Kidney epithelial cell (primary cell): ENCODE data around the gene APBB3. TPM values are rescaled to one million over a fixed set of nuclear protein-coding genes. Genes with fewer than 3 reads are reported as not detected.

ENCODE experiments used
- DNase-seq: peaks from one replicate; pipeline ENCODE4 v3.0.0-alpha.2; 2010; ENCODE audit warnings: low read depth
- H3K27me3 ChIP-seq: 2 replicates; pipeline ENCODE4 v1.6.0; 2011; ENCODE audit warnings: low read length; ENCODE audit not compliant: control insufficient read depth, insufficient read depth
- H3K36me3 ChIP-seq: 2 replicates; pipeline ENCODE4 v1.5.1; 2011; ENCODE audit warnings: low read length; ENCODE audit not compliant: control insufficient read depth, insufficient read depth
- H3K4me3 ChIP-seq: 2 replicates; pipeline ENCODE4 v1.5.1; 2011; ENCODE audit warnings: low read depth, mild to moderate bottlenecking, control low read depth, low read length
- total RNA-seq: library from RNA; depleted of rRNA; stranded (reverse); fragments of >200 nt; gene quantifications from 2 replicates; pipeline ENCODE4 v1.2.3, GENCODE V29; 2015
- TF ChIP-seq, protein P1 (sequence below): IDR thresholded peaks from 2 replicates; pipeline ENCODE4 v1.5.1; 2011; ENCODE audit warnings: mild to moderate bottlenecking, moderate library complexity, low read length, control low read depth, inconsistent platforms; ENCODE audit not compliant: insufficient read depth, poor library complexity, severe bottlenecking

Gene APBB3
- total RNA-seq, 1 donor from 2014 or later = 13.3 TPM

- no peak for DNase-seq
- no peak overlapping the region for H3K4me3 ChIP-seq
- TF ChIP-seq, protein P1, sequence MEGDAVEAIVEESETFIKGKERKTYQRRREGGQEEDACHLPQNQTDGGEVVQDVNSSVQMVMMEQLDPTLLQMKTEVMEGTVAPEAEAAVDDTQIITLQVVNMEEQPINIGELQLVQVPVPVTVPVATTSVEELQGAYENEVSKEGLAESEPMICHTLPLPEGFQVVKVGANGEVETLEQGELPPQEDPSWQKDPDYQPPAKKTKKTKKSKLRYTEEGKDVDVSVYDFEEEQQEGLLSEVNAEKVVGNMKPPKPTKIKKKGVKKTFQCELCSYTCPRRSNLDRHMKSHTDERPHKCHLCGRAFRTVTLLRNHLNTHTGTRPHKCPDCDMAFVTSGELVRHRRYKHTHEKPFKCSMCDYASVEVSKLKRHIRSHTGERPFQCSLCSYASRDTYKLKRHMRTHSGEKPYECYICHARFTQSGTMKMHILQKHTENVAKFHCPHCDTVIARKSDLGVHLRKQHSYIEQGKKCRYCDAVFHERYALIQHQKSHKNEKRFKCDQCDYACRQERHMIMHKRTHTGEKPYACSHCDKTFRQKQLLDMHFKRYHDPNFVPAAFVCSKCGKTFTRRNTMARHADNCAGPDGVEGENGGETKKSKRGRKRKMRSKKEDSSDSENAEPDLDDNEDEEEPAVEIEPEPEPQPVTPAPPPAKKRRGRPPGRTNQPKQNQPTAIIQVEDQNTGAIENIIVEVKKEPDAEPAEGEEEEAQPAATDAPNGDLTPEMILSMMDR = no peak
- H3K36me3 ChIP-seq = peaks cover 7% of the 10 kb centered on the region
- no peaks in the 10 kb centered on the region for H3K27me3 ChIP-seq
Measured at GRCh38 chr5:140568443-140569063, 4.2 kb upstream of the APBB3 start.

DNA sequence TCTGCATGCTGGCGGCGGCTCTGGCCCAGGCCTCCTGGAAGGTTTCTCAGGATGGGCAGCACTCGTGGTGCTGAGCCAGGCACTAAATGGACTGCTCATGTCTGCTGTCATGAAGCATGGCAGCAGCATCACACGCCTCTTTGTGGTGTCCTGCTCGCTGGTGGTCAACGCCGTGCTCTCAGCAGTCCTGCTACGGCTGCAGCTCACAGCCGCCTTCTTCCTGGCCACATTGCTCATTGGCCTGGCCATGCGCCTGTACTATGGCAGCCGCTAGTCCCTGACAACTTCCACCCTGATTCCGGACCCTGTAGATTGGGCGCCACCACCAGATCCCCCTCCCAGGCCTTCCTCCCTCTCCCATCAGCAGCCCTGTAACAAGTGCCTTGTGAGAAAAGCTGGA is 3.5 kb upstream of the APBB3 start:
- H3K4me3 ChIP-seq = no peak overlapping the region
- no peaks in the 10 kb centered on the region for H3K27me3 ChIP-seq
- peaks cover 7% of the 10 kb centered on the region for H3K36me3 ChIP-seq
- TF ChIP-seq, protein P1 = no peak
- no peak for DNase-seq

GRCh38 chr5:140567136-140567818 is 2.9 kb upstream of the APBB3 start:
- Histone ChIP-seq H3K4me3 (no peak overlapping the region), H3K27me3 (no peaks in the 10 kb centered on the region), H3K36me3 (peaks cover 7% of the 10 kb centered on the region)
- TF ChIP-seq, protein P1 = no peak
- no peak for DNase-seq

DNA sequence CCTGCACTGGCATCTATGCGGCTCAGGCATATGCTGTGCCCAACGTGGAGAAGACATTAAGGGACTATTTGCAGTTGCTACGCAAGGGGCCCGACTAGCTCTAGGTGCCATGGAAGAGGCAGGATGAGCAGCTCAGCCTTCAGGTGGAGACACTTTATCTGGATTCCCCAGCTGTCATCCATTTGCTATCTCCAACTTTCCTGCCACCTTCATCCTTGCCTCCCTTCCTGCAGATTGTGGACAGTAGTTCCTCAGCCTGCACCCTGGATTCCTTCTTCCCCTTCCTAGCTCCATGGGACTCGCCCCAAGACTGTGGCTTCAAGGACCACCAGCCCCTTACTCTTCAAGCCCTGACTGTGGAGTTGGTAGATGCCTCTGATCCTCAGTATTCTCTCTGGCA is 2.3 kb upstream of the APBB3 start:
- Histone ChIP-seq H3K27me3 (no peaks in the 10 kb centered on the region), H3K36me3 (peaks cover 7% of the 10 kb centered on the region), H3K4me3 (no peak overlapping the region)
- TF ChIP-seq, protein P1 = no peak
- no peak for DNase-seq

GRCh38 chr5:140565780-140566095 is 1.3 kb upstream of the APBB3 start:
- no peak for DNase-seq

More at GRCh38 chr5:140565780-140566095, 1.3 kb upstream of the APBB3 start:
- peak overlapping the region; percentile 82 for H3K4me3 ChIP-seq
- H3K27me3 ChIP-seq = no peaks in the 10 kb centered on the region
- TF ChIP-seq, protein P1 = no peak
- peaks cover 7% of the 10 kb centered on the region for H3K36me3 ChIP-seq
